Astrocyte (in vitro differentiated cells and primary cell): ENCODE results near the gene TSPAN32.

Experiments used
- CTCF ChIP-seq: IDR thresholded peaks from 2 replicates; pipeline ENCODE4 v1.5.1; 2011; ENCODE audit warnings: low read depth, mild to moderate bottlenecking, inconsistent platforms, low read length, moderate library complexity; ENCODE audit not compliant: insufficient read depth
- EZH2 ChIP-seq: IDR thresholded peaks from 2 replicates; pipeline ENCODE4 v1.6.1; 2012; ENCODE audit warnings: mild to moderate bottlenecking, low read length, inconsistent platforms; ENCODE audit not compliant: insufficient read depth

DNA sequence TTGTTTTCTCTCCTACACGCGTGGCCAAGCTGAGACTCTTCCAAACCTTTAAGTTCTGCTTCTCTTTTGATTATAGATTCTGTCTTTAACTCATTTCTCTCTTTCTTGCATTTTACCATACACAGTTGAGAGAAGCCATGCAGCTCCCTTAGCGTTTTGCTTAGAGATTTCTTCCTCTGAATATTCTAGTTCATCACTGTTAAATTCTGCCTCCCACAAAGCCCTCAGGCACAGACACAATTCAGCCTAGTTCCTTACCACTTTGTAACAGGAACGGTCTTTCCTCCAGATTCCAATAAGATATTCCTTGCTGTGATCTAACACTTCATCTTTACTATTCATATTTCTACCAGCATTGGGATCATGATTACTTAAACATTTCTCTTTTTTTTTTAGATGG lies 50.6 kb downstream of the TSPAN32 start:
- no peak for TF ChIP-seq EZH2
- TF ChIP-seq CTCF: no peak
